Right kidney (tissue), 1 donor: ENCODE measurements around the gene GGACT.

Experiments used
- DNase-seq: peaks from one replicate; pipeline ENCODE4 v3.0.0-alpha.2; 2016

GGACT gene

DNA sequence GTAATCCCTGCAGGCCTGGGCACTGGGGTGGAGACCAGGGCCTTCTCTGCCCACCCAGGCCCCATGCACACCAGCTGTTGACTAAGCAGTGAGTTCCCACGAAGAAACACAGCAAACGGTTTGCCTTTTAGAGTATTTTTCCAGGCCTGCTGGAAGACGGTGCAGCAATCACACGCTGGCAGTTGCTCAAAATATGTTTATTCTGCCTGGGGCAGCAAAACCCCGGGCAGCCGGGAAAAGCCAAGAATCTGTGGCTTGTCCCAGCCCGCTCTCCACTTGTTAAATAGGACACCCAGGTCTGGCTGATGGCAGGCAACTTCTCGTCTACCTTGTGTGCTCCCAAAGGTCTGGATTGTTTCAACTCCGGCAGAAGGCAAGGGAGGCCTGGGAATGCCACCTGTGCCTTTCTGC is 40.8 kb downstream of the GGACT start:
- no peak for DNase-seq

DNA sequence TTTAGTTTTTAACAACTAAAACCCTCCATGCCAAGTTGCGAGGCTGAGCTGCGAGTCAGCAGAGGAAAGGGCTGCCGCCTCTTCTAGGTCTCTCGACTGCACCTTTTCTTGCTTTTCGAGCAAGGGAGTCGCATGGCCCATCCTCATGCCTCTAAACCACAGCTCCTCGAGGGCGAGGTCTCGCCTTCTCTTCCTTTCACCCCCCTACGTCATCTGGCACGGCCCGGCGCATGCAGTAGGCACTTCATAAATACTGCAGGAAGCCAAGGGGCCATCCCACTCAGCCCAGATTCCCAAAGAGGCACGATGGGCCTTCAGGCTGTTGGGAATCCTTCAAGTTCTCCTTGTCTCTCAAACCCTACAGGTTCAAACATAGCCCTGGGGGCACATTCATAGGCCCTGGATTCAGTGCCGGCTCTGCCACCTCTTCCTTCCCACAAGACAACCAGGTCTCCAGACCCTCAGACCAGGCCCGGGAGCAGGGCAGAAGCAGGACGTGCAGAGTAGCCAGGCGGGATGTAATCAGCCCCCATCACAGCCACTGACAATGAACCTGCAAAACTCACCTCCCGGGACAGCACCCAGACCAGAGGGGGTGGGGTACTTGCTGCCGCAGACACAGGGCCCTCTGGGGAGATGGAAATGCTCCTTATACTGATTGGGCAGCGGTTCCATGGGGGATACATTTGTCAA is 41.7 kb downstream of the GGACT start:
- DNase-seq = no peak

DNA sequence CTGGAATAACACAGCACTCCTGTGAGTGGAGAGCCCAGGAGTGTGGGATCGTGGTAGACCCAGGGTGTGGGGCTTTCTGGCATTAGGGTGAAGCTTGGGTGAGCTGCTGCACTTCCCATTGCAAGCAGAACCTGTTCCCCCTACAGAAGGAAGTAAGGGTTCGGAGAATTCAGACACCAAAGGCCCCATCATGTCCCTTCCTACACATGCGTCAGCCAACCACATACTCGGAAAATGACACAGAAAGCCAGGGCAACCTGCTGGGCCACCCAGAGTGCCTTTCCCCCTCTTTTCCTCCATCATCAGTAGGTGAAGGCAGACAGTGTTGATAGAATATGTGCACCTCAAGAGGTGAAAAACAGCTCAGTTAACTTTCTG is 42.9 kb downstream of the GGACT start:
- no peak for DNase-seq

DNA sequence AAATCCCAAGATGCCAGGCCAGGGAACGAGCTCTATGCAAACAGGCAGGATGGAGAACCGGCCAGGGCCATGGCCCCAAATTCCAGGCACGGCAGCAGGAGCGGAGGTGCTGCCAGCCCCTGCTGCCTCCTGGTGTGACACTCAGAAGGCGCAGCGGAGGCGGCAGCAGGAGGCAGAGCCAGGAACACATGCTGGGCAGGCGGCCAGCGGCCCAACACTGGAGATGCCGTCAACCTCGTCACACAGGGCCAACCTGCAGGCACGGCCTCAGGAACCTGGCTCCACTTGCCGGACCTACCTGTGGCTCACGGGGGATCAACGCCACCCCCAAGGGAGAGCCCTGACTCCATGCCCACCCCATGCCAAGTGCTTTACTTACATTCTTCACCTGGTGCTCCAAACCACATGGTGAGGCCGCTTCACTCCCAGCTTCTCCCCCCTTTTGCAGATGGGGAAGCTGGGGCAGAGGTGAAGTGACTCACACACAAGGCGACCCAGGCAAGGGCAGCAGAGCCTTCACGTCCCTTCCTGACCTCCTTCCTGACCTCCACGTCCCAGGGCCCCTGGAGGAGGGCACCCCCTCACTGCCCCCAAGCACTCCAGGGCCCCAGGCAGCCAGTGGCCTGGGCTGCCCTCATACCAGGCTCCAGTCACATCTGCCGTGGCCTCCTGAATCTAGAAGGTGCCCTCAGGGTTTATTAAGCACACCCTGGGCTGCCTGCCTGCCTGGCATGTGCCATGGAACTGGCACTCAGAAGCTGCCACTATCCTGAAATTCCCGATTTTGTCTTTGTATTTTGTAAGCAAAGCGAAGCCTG is 43.5 kb downstream of the GGACT start:
- DNase-seq = no peak

GRCh38 chr13:100543872-100544602 is 44.6 kb downstream of the GGACT start:
- peak; percentile 53 for DNase-seq

DNA sequence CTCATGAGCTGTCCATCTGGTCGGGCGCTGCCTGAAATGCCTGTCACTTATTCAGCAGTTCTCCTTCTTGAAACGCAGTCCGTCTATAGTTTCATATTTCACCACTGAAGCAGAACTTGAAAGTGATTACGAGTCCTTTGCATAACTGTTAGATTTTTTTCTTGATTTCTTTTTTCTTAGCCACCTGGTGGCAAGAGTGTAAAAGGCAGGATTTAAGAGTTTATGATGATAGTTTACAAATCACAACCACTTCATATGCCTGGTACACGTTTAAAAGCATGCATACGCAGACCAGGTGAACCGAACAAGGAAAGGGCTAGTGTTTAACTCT is 45.8 kb downstream of the GGACT start:
- DNase-seq = no peak

DNA sequence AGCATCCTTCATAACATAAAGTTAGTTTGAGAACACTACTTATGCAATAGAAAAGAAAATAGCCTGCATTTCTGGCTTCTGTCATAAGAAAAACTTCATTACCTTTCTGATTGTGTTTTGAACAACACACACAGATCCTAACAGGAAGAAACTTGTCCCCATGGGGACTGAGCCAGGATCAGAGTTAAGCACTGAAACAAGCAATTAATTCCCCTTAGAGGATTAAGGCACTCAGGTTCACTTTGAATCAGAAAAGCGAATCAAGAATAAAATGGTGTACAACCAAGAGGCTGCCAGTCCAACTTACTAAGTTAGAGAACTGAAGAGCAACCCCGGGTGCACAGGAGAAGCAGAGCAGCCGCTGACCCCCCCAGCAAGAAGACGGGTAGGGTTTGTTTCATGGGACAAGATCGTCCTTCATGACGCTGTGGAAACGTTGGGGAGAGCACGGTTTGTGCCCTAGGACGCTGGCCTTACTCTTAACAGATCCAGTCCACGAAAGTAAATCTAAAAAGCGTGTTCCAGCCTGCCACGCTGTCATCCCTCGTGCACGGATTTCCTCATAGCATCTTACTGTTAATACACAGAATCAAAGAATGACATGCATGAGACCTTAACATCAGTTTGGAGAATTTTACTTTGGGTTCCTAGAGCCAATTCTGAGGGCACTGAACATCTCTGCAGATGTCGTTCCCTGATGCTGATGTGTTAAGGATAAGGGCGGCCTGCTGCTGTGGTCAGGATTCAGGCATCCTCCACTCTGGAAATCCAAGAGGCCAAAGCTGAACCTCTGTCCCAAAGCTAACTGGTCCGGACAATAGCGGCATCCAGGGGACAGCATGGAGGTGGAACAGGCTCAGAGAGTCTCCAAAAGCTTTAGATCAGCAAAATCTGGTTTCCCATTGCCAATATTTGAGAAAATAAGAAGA is 46.4 kb downstream of the GGACT start:
- no peak for DNase-seq

GRCh38 chr13:100540621-100541020 is 48.0 kb downstream of the GGACT start:
- DNase-seq = no peak

DNA sequence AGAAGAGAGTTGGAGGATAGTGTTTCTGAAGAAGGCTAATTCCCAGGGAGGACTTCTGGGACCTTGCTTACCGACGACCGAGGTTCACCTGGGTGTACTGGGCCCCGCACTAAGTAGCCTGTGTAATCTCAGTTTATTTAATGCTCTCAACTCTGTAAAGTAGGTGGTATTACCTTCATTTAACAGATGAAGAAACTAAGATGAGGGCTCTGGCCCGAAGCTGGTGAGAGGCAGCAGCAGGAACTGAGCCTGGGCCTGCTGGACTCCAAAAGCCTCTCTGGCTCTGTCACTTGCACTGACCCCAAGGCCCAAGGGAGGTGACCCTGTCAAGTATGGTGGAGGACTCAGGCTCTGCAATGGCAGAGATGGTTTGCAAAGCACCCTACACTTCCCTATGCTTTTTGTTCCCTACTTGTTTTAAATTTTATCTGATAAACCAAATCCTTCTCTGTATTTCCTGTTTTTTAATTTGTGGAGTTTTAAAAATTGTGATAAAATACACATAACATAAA is 50.6 kb downstream of the GGACT start:
- no peak for DNase-seq

GRCh38 chr13:100537486-100537885 is 51.1 kb downstream of the GGACT start:
- DNase-seq = no peak

- DNase-seq = no peak
Measured at GRCh38 chr13:100536643-100537180, 51.9 kb downstream of the GGACT start.

- no peak for DNase-seq
Measured at GRCh38 chr13:100535426-100536135, 53.0 kb downstream of the GGACT start.

GRCh38 chr13:100534911-100535310 is 53.7 kb downstream of the GGACT start:
- DNase-seq = no peak

DNA sequence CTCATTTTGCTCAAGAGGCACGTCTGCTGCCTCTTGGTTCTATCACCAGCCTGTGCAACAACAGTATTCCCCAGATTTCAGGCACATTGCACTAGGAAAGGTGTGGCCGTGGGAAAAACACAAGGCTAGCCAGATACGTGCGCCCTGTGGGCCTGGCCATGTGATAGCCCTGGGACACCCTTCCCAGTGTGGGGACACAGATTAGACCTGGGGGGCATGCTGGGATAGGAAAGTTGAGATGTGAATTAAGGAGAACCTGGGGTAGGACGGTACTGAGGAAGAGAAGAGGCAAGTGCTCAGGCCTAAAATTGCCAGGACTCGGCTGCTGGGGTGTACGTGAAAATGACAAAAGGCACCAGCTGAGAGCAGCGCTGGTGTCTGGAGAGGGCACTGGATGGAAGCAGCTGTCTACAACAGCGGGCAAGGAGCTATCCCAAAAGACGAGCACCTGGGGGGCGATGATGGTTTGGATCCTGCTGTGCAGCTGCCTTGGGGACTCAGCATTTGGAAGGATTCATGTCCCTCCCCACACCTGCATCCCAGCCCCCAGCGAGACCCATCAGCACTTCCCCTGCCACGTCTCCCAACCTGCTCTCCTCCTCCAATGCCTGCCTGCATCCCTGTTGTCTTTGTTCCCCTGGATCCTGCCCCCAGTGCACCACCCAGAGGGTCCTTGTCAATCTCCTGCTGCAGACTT is 54.3 kb downstream of the GGACT start:
- no peak for DNase-seq

DNA sequence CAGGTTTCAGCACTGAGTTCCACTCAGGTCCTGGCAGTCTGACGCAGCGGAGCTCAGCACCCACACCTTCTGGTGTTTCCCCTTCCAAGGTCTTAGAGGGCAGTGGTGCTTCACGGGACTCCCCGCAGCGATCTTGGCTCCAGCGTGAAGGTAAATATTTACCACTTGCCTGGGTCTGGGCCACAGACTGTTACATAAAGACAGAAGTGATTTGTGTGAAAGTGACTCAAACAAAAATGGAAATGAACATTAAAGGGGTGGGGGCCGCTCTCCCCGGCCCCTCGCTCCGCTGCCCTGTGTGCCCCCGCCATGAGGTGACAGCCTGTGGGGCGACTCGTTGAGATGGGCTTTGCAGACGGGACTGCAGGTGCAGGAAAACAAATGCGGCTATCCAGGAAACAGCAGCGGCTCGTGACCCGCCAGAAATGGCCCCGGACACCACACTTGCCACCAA is 55.0 kb downstream of the GGACT start:
- DNase-seq = peak; percentile 34

DNA sequence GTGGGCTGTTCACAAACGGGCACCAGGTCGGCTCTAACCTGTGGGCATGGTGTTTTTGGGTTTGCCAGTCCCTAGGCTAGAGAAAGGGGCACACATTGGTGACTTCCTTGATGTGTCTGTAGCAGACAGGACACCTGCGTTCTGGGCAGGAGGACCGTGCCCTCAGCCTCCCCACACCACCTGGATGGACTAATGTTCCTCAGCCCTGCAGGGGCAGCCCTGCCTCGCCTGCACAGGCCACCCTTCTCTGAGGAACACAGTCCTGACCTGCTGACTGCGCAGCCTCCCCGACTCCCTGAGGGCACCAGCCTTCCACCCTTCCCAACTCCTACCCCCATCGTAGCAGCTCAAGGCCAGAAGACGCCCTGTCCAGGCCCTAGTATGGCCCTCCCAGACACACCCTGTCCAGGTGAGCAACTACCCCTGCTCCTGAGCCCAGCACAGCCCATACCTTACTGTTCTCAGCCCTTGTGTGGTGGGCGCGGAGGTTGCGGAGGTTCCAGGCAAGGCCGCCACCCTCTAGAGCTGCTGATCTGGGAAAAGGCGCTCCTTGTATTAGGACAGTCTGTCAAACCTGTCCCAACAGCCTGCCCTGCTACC is 55.7 kb downstream of the GGACT start:
- DNase-seq = no peak

GRCh38 chr13:100532090-100532766 is 56.4 kb downstream of the GGACT start:
- DNase-seq = no peak

GRCh38 chr13:100530671-100531213 is 57.8 kb downstream of the GGACT start:
- no peak for DNase-seq
